PC-3 (cell line): ENCODE results near the gene UBE2F.

ENCODE experiments used
- EZH2 ChIP-seq: fragments of 300-600 bp; sonication (generic); IDR thresholded peaks from one replicate; pipeline ENCODE4 v1.6.1; 2017; ENCODE audit warnings: antibody characterized with exemption, mild to moderate bottlenecking, low read length; ENCODE audit not compliant: unreplicated experiment
- EZH2phosphoT487 ChIP-seq: fragments of 300-600 bp; sonication (generic); IDR thresholded peaks from 2 replicates; pipeline ENCODE4 v1.6.1; 2018; ENCODE audit warnings: mild to moderate bottlenecking, antibody characterized with exemption, low read length, borderline replicate concordance
- TF ChIP-seq, protein P1 (sequence below): fragments of 300-600 bp; sonication (generic); conservative IDR thresholded peaks from 2 replicates; pipeline ENCODE4 v1.5.1; 2017; ENCODE audit warnings: antibody characterized with exemption, low read depth, mild to moderate bottlenecking, low read length

DNA sequence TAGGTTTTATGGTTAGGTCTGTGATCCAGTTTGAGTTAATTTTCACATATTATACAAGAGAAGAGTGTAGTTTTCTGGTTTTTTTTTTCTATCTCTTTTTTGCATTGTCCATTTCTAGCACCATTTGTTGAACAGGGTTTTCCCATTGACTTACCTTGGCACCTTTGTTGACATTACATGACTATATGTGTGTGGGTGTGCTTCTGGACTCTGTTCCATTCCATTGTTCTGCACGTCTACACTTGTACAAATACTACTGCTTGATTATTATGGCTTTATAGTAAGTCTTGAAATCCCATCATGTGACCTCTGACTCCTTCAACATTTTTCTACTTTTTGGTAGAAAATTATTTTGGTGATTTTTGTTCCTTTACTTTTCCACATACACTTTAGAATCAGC lies 38.7 kb downstream of the UBE2F start:
- TF ChIP-seq, protein P1, sequence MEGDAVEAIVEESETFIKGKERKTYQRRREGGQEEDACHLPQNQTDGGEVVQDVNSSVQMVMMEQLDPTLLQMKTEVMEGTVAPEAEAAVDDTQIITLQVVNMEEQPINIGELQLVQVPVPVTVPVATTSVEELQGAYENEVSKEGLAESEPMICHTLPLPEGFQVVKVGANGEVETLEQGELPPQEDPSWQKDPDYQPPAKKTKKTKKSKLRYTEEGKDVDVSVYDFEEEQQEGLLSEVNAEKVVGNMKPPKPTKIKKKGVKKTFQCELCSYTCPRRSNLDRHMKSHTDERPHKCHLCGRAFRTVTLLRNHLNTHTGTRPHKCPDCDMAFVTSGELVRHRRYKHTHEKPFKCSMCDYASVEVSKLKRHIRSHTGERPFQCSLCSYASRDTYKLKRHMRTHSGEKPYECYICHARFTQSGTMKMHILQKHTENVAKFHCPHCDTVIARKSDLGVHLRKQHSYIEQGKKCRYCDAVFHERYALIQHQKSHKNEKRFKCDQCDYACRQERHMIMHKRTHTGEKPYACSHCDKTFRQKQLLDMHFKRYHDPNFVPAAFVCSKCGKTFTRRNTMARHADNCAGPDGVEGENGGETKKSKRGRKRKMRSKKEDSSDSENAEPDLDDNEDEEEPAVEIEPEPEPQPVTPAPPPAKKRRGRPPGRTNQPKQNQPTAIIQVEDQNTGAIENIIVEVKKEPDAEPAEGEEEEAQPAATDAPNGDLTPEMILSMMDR = no peak
- no peak for TF ChIP-seq EZH2
- no peak for TF ChIP-seq EZH2phosphoT487
